OCI-LY7 (cell line): ENCODE data around the gene HNRNPU. TPM values are rescaled to one million over a fixed set of nuclear protein-coding genes. Genes with fewer than 3 reads are reported as not detected.

Source experiments
- total RNA-seq, 2 experiments: library from RNA; depleted of rRNA in 1 of 2; stranded (reverse); fragments of >200 nt in 1 of 2; shearing (Covaris generic) in 1 of 2; gene quantifications; 2 replicates each; pipeline ENCODE4 v1.2.3, GENCODE V29; 2014 to 2022

HNRNPU gene
- total RNA-seq, 2 experiments from 2014 or later, result 426 to 650 TPM

Other genes with a start within 250 kb of the HNRNPU start
- 40.0 and 40.6 TPM in 2 replicates for gene DESI2, start 211.4 kb downstream of the HNRNPU start, total RNA-seq (2014; rRNA removed; shearing (Covaris generic))
- gene DESI2, start 211.4 kb downstream of the HNRNPU start, total RNA-seq (2022), result 57.5 and 58.8 TPM in 2 replicates
- 12.7 and 12.9 TPM in 2 replicates for gene COX20, start 28.9 kb downstream of the HNRNPU start, total RNA-seq (2014; rRNA removed; shearing (Covaris generic))
- 26.3 and 28.3 TPM in 2 replicates for gene COX20, start 28.9 kb downstream of the HNRNPU start, total RNA-seq (2022)